GM19463 (cell line): ENCODE results near the gene NCK2.

Source experiments
- ATAC-seq: cut with Tn5 transposase; IDR thresholded peaks from one replicate; pipeline ENCODE4 v1.9.1; 2021; ENCODE audit warnings: mild to moderate bottlenecking, moderate library complexity; ENCODE audit not compliant: unreplicated experiment

The NCK2 gene

GRCh38 chr2:105841551-105841950 lies 96.8 kb downstream of the NCK2 start:
- no peak for ATAC-seq

GRCh38 chr2:105842555-105842954 lies 97.8 kb downstream of the NCK2 start:
- ATAC-seq = no peak

GRCh38 chr2:105843476-105844374 lies 99.0 kb downstream of the NCK2 start:
- ATAC-seq = no peak

- ATAC-seq = no peak
These were observed 101.3 kb downstream of the NCK2 start for GRCh38 chr2:105845976-105846375.

- no peak for ATAC-seq
These were observed 102.3 kb downstream of the NCK2 start for GRCh38 chr2:105847056-105847455.

- no peak for ATAC-seq
These were observed 103.7 kb downstream of the NCK2 start for GRCh38 chr2:105848367-105848766.

GRCh38 chr2:105849431-105850179 lies 104.9 kb downstream of the NCK2 start:
- no peak for ATAC-seq

GRCh38 chr2:105852066-105852465 lies 107.4 kb downstream of the NCK2 start:
- no peak for ATAC-seq

GRCh38 chr2:105853354-105854088 lies 108.8 kb downstream of the NCK2 start:
- ATAC-seq = no peak

GRCh38 chr2:105854972-105855371 lies 110.3 kb downstream of the NCK2 start:
- ATAC-seq = no peak

- ATAC-seq = no peak
These were observed 111.9 kb downstream of the NCK2 start for GRCh38 chr2:105856581-105856980.

- no peak for ATAC-seq
These were observed 112.5 kb downstream of the NCK2 start for GRCh38 chr2:105857076-105857740.

- peak; percentile 85 for ATAC-seq
These were observed 114.4 kb downstream of the NCK2 start for GRCh38 chr2:105858868-105859693.

- ATAC-seq = no peak
These were observed 114.9 kb downstream of the NCK2 start for GRCh38 chr2:105859694-105859951.

- ATAC-seq = no peak
These were observed 115.9 kb downstream of the NCK2 start for GRCh38 chr2:105860567-105860966.

- ATAC-seq = no peak
These were observed 116.5 kb downstream of the NCK2 start for GRCh38 chr2:105861200-105861599.

- no peak for ATAC-seq
These were observed 118.1 kb downstream of the NCK2 start for GRCh38 chr2:105862843-105863242.

- ATAC-seq = peak; percentile 61
These were observed 119.5 kb downstream of the NCK2 start for GRCh38 chr2:105864262-105864661.

- no peak for ATAC-seq
These were observed 120.7 kb downstream of the NCK2 start for GRCh38 chr2:105865222-105865913.
